GM21825 (cell line): Measurements from ENCODE around the gene KIF20B.
A peak's percentile ranks its signal among the peaks of the same experiment; 100 is the strongest.
"Not testable (repeated sequence)": the region's sequence is repeated elsewhere in the genome, so short reads cannot be mapped to it uniquely, and the experiment has no call there.

Experiments
- ATAC-seq: cut with Tn5 transposase; IDR thresholded peaks from one replicate; pipeline ENCODE4 v1.9.1; 2021; ENCODE audit warnings: mild to moderate bottlenecking, moderate library complexity; ENCODE audit not compliant: unreplicated experiment

Gene KIF20B

GRCh38 chr10:89776665-89777064, 75.3 kb downstream of the KIF20B start:
- ATAC-seq, result no peak

- no peak for ATAC-seq
Measured at GRCh38 chr10:89782470-89782869, 81.1 kb downstream of the KIF20B start.

GRCh38 chr10:89783406-89783805, 82.0 kb downstream of the KIF20B start:
- ATAC-seq, result no peak

- no peak for ATAC-seq
Measured at GRCh38 chr10:89785095-89785494, 83.7 kb downstream of the KIF20B start.

GRCh38 chr10:89789188-89789877, 87.9 kb downstream of the KIF20B start:
- ATAC-seq, result no peak

- ATAC-seq, result no peak
Measured at GRCh38 chr10:89792187-89792586, 90.8 kb downstream of the KIF20B start.

GRCh38 chr10:89793649-89794254, 92.4 kb downstream of the KIF20B start:
- no peak for ATAC-seq

GRCh38 chr10:89795840-89796239, 94.5 kb downstream of the KIF20B start:
- ATAC-seq, result no peak

GRCh38 chr10:89798092-89798491, 96.7 kb downstream of the KIF20B start:
- ATAC-seq, result no peak

GRCh38 chr10:89799573-89799972, 98.2 kb downstream of the KIF20B start:
- no peak for ATAC-seq

- ATAC-seq, result peak; percentile 83
Measured at GRCh38 chr10:89805599-89806013, 104.2 kb downstream of the KIF20B start.

- no peak for ATAC-seq
Measured at GRCh38 chr10:89808842-89809241, 107.5 kb downstream of the KIF20B start.

GRCh38 chr10:89809766-89810165, 108.4 kb downstream of the KIF20B start:
- no peak for ATAC-seq

GRCh38 chr10:89810908-89811525, 109.6 kb downstream of the KIF20B start:
- no peak for ATAC-seq

- ATAC-seq, result no peak
Measured at GRCh38 chr10:89813546-89813945, 112.2 kb downstream of the KIF20B start.

GRCh38 chr10:89814278-89814677, 112.9 kb downstream of the KIF20B start:
- no peak for ATAC-seq

GRCh38 chr10:89815049-89815853, 113.9 kb downstream of the KIF20B start:
- no peak for ATAC-seq

GRCh38 chr10:89819008-89819407, 117.6 kb downstream of the KIF20B start:
- not testable (repeated sequence) for ATAC-seq
